ENCODE results near the gene RFC2.

The RFC2 gene

GRCh38 chr7:74302745-74303221 is 48.6 kb upstream of the RFC2 start (continued):
- TF ChIP-seq ZNF518A (tag by site-specific recombination; conservative IDR thresholded peaks at IDR 0.05; ENCODE audit: low read depth) (no peak), BCL11B (tag by site-specific recombination; IDR thresholded peaks at IDR 0.05; ENCODE audit: low read depth) (no peak), ZNF138 (tag by site-specific recombination; IDR thresholded peaks at IDR 0.05; ENCODE audit: borderline replicate concordance) (no peak), ZSCAN16 (tag by site-specific recombination; IDR thresholded peaks at IDR 0.05) (no peak)

GRCh38 chr7:74300926-74301325 is 46.7 kb upstream of the RFC2 start:
- Histone ChIP-seq H3K9me3 (ENCODE audit: control insufficient read depth, insufficient read depth, low read depth, low read length) (no peaks in the 10 kb centered on the region), H3K36me3 (ENCODE audit: control insufficient read depth in 2 of 2, insufficient read depth in 1 of 2, low read length in 2 of 2) (no peaks in the 10 kb centered on the region), H3K4me3 (ENCODE audit: low read depth, low read length) (no peak overlapping the region), H3K27ac (ENCODE audit: extremely low read depth, low read depth, low read length) (no peak overlapping the region), H3K4me1 (ENCODE audit: control insufficient read depth, insufficient read depth, low read length) (no peaks in the 10 kb centered on the region)
- CTCF ChIA-PET: no interaction called here
- TF ChIP-seq ZNF112 (tag by site-specific recombination; IDR thresholded peaks at IDR 0.05): no peak
- TF ChIP-seq ZSCAN23 (tag by site-specific recombination; IDR thresholded peaks at IDR 0.05): no peak
- TF ChIP-seq ZNF362 (tag by site-specific recombination; IDR thresholded peaks at IDR 0.05): no peak
- TF ChIP-seq ZNF302 (tag by site-specific recombination; IDR thresholded peaks at IDR 0.05; ENCODE audit: low read depth): no peak
- no peak for TF ChIP-seq ZNF518A (tag by site-specific recombination; conservative IDR thresholded peaks at IDR 0.05; ENCODE audit: low read depth)
- TF ChIP-seq ZNF548 (tag by site-specific recombination; IDR thresholded peaks at IDR 0.05): no peak
- no peak for TF ChIP-seq ZNF624 (tag by site-specific recombination; IDR thresholded peaks at IDR 0.05)
- TF ChIP-seq YY2 (tag by site-specific recombination; IDR thresholded peaks at IDR 0.05): no peak
- TF ChIP-seq ZNF514 (tag by site-specific recombination; IDR thresholded peaks at IDR 0.05): no peak
- no peak for TF ChIP-seq ZNF747 (tag by site-specific recombination; IDR thresholded peaks at IDR 0.05)
- TF ChIP-seq ZNF701 (tag by site-specific recombination; IDR thresholded peaks at IDR 0.05): no peak
- TF ChIP-seq ZNF776 (tag by site-specific recombination; IDR thresholded peaks at IDR 0.05; ENCODE audit: borderline replicate concordance): no peak
- no peak for TF ChIP-seq ZNF391 (tag by site-specific recombination; IDR thresholded peaks at IDR 0.05; ENCODE audit: borderline replicate concordance, low read depth)
- TF ChIP-seq ZNF600 (tag by site-specific recombination; IDR thresholded peaks at IDR 0.05): no peak
- no peak for TF ChIP-seq ZNF350 (tag by site-specific recombination; IDR thresholded peaks at IDR 0.05)
- TF ChIP-seq ZNF155 (tag by site-specific recombination; IDR thresholded peaks at IDR 0.05): no peak
- TF ChIP-seq ZNF692 (tag by site-specific recombination; IDR thresholded peaks at IDR 0.05): no peak
- TF ChIP-seq ZNF292 (tag by site-specific recombination; IDR thresholded peaks at IDR 0.05; ENCODE audit: borderline replicate concordance, low read depth): no peak
- POLR2A ChIA-PET: no interaction called here
